ENCODE data around the gene VPS37B.
A peak's percentile ranks its signal among the peaks of the same experiment; 100 is the strongest.
"Not testable (repeated sequence)": the region's sequence is repeated elsewhere in the genome, so short reads cannot be mapped to it uniquely, and the experiment has no call there.

The VPS37B gene, protein sequence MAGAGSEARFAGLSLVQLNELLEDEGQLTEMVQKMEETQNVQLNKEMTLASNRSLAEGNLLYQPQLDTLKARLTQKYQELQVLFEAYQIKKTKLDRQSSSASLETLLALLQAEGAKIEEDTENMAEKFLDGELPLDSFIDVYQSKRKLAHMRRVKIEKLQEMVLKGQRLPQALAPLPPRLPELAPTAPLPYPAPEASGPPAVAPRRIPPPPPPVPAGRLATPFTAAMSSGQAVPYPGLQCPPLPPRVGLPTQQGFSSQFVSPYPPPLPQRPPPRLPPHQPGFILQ

DNA sequence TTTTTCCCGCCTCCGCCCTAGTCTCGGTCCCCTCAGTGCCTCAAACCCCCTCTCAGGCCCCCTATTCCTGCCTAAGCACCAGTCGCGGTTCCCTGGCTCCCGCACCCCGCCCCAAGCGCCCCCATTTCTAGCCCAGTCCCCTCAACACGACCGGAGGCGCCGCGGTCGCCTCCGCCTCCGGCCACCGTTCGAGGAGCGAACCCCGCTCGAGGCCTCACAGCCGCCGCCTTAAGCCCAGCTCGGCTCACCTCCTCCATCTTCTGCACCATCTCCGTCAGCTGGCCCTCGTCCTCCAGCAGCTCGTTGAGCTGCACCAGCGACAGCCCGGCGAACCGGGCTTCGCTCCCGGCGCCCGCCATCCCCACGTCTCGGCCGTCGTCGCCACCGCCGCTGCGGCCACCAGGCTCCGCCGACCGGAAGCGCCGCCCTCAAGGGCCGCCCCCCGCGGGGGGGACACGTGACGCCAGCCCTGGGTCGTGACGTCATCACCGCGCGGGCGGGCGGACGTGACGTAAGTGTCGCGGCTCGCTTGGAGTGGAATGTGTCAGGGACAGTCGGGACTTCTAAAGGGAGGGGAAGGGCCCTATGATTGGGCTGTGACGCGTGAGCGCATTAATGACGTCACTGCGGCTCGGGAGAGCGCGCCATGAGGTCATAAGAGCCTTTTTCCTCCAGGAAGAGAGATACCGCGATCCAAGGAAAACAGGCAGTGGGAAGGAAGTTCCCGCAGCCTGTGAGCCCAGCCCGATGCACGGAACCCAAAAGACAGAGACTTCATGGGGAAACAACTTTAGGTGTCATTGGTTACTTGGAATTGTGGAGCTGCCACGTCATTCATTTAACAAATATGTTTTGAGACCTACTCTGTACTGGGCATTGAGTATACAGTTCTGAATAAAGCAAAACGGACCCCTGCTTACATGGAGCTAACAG, at the start of gene VPS37B:
VPS37B (minus strand) TSS at position 421 of the 933 bp plus-strand sequence; CDS start at position 359, 62 bp downstream.
- DNase-seq (ENCODE audit: low read depth): peak; percentile 72

DNA sequence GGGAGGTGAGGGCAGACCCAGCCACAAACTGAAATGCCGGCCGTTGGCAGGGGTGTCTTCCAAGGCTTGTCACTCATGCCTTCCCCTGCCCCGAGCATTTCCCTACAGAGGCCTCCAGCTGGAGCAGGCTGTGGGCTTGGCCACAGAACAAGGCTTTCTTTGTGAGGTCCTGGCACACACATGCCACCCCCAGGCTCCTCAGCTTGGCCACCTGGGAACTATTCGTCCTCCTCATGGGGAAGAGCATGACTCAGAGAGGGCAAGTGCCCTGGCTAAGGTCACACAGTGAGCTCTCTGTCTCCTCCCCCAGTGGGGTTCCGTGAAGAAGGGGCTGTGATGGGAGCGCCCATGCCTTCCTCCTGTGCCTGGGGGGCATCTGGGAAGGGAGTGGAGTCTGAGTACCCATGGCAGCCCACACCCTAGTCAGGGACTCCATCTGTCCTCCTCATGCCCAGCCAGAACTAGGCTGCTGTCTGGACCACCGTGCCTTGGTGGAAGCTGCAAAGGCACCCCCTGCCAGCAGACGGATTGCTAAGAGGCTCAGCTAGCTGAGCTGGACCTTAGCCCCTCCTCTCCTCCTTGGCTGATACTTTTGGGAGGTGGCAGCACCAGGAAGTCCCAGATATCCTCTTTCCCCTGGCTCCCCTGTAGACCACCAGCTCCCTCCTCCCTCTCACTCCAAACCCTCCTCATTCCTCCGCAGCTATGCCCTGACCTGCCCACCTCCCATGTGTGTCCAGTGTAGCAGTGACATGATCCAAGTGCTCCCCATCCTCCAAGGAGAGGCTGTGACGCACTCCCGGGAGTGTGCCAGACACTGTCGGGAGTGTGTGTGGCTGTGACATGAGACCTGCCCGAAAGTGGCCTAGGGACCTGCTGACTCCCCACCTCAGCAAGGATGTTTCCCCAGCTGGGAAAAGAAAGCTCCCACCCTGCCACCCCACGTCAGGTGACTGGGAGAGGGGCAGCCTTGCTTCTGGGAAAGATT, 49.0 kb upstream of the VPS37B start:
- DNase-seq (ENCODE audit: low read depth): no peak

DNA sequence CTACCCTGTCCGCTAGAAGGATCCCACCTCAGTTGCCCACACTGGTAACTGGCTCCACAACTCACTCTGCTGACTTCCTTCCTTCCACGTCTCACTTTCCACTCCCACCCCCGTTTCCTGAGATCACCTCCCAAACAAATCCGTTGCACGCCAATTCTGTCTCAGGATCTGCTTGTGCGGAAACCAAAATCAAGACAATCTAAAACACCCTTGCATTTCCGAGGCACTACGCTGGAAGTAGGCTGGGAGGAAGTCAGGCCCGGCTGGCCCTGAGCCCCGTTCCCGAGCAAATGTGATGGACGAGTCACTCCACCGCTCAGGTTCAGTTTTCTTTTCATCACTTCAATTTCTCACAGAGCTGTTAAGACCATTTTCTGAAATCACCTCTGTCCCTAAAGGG, 47.3 kb upstream of the VPS37B start:
- no peak for DNase-seq (ENCODE audit: low read depth)

DNA sequence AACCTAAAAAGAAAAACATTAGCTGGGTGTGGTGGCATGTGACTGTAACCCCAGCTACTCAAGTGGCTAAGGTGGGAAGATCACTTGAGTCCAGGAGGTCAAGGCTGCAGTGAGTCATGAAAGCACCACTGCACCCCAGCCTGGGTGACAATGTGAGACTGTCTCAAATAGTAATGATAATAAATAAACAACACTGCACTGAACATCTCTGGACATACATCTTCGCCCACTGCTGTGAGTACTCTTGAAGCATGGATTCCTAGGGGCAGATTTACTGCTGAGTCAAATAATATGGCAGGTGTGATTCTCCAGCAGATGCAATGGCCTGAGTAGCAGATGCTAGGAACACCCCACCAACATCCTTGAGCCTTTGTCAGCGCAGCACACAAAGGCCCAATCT, 46.7 kb upstream of the VPS37B start:
- no peak for DNase-seq (ENCODE audit: low read depth)

DNA sequence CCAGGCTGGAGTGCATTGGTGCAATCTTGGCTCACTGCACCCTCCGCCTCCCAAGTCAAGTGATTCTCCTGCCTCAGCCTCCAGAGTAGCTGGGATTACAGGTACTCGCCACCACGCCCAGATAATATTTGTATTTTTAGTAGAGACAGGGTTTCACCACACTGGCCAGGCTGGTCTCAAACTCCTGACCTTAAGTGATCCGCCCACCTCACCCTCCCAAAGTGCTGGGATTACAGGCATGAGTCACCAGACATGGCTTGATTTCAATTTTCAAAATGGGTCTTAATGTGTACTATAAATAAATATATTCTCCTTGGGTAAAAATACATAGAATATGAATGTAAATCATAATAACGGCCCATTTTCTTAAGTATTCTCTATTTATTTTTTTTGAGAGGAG, 45.4 kb upstream of the VPS37B start:
- DNase-seq (ENCODE audit: low read depth): not testable (repeated sequence)

DNA sequence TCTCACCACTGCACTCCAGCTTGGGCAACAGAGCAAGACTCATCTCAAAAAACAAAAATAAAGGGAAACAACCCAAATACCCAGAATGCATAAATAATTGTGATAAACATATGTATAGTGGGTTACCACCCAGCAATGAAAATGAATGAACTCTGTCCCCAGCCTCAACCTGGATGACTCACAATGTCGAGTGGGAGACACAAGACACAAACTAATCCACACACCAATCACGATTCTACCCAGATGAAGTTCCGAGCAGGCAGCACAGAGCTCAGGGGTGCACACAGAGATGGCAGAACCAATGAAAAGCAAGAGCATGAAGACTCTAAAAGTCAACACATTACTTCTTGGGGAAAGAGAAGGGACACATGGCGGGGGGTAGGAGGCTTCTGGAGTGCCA, 43.2 kb upstream of the VPS37B start:
- no peak for DNase-seq (ENCODE audit: low read depth)

DNA sequence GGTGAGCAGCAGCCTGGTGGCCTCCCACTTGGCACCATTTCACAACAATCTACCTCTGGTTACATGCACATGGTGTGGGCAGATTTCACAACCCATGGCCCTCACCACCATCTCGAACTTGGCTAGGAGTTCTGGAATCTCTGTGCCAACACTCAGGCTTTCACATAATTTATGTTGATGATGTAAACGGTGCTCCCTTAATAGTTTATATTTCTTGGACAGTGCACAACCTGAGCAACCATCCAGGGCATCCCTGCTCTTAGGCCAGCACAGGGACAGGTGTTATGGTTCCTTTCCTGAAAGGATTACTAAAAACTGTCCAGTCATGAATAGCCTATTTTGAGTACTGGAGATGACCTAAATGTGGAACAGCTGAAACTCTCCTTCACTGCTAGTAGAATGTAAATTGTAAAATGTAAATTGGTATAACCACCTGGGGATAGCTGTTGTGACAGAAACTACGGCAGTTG, 41.7 kb upstream of the VPS37B start:
- no peak for DNase-seq (ENCODE audit: low read depth)

DNA sequence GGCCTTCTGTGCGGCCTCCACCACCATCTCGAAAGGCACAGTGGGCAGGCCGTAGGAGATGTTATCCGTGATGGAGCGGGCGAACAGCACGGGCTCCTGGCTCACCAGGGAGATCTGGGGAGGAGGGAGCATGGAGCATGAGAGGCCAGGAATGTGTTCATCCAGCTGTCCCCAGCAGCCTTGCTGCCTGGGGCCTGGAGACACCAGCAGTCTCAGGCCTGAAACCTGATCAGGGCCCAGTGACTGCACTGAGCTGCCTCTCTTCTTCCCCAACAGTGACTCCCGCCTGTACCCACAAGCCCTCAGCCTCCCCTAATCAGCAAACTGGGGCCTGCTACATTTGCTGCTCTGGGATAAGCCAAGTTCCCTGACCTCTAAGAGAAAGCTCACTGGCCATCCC, 39.4 kb upstream of the VPS37B start:
- no peak for DNase-seq (ENCODE audit: low read depth)

DNA sequence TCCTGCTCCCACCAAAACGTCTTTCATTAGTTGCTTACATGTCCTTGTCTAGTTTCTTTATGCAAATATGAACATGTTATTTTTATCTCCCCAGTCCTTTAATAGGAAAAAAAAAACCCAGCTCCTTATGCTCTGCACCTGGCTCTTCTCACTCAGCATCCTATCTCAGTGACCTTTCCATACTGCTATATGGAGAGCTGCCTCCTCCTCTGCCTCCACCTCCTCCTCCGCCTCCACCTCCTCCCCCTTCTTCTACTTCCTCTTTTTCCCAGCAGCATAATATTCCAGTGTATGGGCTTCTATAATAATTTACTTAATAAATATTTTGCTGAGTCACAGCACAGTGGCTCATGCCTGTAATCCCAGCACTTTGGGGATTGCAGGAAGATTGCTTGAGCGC, 38.8 kb upstream of the VPS37B start:
- DNase-seq (ENCODE audit: low read depth): no peak

DNA sequence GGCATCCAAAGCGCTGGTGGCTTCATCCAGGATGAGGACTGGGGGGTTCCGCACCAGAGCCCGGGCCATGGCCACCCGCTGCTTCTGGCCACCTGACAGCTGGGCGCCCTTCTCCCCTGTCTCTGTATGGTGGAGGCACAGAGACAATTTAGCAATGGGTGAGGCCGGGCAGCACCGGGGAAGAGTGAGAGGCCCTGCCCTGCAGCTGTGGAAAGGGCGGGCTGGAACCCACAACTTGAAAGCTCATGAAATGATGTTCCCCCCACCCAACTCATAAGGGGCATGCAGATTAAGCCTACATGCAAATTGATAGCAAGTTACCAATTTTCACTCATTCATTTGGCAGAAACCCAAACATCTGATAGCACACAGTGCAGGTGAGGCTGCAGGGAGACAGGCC, 36.3 kb upstream of the VPS37B start:
- no peak for DNase-seq (ENCODE audit: low read depth)

DNA sequence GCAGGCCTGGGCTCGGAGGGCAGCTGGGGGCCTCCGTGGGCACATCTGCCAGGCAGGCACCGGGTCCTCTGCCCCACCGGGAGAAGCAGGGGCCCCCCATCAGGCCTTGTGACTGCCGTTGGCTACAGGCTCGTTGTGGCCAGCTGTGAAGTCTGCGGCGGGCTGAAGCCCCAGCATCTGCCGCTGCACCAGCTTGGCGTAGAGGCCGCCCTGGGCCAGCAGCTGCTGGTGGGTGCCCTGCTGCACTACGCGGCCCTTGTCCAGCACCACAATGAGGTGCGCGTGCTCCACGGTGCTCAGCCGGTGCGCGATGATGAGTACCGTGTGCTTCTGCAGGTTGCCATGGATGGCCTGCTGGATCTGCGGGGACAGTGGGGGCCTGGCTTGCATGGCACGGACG, 33.9 kb upstream of the VPS37B start:
- no peak for DNase-seq (ENCODE audit: low read depth)

DNA sequence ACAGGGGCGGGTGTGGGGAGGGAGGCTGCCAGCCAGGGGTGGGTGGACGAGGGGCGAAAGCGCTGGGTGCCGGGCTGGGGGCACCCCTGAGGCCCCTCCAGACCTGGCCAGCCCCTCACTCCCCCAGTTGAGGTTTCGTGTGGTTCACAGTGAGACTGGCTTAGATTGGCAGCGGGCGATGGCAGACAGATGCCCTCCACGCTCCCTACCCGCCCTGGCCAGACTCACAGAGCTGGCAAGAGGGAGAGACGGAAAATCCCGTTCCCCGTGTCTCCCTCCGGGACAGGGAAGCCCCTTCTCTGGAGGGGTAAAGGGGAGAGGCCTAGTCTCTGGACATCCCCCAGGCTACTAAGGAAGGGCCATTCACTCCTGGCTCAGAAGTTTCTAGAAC, 33.2 kb upstream of the VPS37B start:
- DNase-seq (ENCODE audit: low read depth): no peak

DNA sequence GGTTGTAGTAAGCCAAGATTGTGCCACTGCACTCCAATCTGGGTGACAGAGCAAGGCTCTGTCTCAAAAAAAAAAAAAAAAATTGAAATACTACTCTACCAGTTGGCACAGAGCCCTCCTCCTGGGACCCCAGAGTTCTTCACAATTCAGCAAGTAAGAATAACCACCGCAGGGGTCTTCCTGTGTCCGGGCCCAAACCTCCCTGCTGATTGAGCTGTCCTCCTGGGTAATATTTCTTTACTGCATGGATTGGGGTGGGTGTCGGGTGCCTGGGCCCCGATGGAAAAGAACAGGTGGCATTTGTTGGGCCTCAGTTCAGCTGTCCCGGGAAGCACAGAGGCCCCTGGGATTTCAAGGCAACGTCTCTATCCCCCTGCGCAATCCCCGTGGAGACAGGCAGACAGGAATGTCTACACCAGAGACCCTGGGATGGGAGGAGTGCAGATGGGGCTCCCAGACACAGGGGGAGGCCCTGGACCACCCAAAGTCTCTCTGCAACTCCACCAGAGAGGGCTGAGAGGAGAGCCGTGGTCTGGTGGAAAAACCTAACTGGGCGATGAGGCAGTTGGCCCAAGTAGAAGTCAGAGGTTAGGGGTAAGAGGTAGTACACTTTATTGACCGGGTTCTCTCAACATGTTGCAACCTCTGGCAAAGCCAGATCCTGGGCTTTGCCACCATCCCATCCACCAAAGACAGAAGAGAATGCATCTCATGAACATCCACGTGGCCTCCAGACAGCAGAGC, 32.7 kb upstream of the VPS37B start:
- DNase-seq (ENCODE audit: low read depth): no peak

DNA sequence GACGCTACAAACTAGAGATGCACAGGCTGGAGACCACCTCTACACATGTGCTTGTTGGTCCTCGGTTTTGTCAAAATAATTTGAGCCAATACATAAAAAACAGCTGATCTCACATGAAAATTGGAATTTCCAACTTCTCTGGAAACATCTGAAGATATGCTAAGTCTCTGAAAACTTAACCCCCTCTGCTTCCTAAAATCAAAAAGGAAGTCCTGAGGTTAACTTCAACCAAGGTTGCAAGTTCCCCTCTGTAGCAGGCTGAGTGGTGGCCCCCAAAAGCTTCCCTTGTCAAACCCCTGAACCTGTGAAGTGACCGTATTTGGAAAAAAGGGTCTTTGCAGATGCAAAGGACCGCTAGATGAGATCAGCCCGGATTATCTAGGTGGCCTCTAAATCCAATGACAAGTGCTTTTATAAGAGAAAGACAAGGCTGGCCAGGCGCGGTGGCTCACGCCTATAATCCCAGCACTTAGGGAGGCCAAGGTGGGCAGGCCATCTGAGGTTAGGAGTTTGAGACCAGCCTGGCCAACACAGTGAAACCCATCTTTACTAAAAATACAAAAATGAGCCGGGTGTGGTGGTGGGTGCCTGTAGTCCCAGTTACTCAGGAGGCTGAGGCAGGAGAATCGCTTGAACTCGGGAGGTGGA, 32.0 kb upstream of the VPS37B start:
- DNase-seq (ENCODE audit: low read depth): no peak

DNA sequence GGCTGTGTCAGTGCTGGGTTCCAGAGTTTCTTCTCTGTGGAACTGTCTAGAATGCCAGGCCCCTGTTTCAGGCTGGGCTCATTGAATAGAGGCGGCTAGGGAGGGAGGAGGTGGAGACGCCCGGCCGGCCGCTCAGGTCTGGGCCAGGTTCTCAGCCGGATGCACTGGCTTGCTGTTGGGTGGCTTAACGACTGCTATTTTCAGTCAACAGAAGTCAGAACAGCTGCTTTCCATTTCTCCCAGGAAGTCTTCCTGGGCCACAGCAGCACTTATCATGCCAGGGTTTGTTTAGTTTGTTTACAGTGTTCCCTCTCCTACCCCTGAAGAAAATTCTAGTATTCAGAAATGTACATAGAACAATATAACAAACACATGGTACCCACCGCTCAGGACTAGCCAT, 26.0 kb upstream of the VPS37B start:
- DNase-seq (ENCODE audit: low read depth): no peak

DNA sequence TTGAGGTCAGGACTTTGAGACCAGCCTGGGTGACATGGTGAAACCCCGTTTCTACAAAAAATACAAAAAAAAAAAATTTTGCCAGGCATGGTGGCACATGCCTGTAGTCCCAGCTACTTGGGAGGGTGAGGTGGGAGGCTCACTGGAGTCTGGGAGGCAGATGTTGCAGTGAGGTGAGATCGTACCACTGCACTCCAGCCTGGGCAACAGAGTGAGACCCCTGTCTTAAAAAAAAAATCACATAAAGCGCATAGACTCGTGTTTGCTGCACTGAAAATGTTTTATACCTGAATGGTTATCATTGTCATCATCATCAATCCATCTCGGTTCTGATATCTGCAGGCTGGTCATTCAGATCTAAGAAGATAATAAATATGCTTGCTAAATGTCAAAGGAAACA, 24.8 kb upstream of the VPS37B start:
- no peak for DNase-seq (ENCODE audit: low read depth)

DNA sequence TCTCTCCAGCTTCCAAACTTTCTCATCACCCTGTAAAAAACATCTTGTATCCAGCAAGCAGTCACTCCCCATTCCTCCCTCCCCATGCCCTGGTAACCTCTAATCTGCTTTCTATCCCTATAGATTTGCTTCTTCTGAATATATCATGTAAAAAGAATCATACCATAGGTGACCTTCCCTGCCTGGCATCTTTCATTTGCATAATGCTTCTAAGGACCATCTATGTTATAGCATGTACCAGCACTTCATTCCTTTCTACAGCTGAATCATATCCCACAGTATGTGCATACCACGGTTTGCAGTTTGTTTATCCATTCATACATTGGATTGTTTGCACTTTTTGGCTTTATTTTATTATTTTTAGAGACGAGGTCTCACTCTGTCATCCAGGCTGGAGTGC, 22.9 kb upstream of the VPS37B start:
- no peak for DNase-seq (ENCODE audit: low read depth)

DNA sequence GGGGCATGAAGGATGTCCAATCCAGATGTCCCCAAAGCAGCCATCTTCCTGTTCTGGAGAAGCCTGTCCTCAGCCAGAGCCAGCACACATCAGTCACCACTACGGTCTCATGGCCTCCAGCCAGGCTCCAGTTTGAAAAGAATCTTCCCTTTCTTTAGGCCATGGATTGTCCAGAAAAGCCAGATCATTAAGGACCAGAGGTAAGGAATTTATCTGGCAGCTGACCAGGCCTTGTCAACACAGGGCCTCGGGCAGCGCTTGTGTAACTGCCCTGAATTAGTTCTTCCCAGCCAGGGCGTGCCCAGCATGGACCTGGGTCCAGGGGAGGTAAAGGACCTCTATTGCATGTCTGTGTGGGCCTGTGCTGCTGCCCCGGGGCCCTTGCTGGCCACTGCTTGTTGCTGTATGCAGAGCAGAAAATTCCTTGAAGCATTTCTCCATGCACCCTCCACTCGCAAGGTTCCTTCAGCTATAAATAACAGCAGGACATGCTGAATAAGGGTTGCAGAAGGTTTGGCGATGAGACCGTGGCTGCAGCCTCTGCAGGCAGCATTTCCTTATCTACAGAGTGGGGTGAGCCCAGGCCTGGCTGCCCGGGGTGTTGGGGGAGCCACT, 21.7 kb upstream of the VPS37B start:
- DNase-seq (ENCODE audit: low read depth): peak; percentile 16

DNA sequence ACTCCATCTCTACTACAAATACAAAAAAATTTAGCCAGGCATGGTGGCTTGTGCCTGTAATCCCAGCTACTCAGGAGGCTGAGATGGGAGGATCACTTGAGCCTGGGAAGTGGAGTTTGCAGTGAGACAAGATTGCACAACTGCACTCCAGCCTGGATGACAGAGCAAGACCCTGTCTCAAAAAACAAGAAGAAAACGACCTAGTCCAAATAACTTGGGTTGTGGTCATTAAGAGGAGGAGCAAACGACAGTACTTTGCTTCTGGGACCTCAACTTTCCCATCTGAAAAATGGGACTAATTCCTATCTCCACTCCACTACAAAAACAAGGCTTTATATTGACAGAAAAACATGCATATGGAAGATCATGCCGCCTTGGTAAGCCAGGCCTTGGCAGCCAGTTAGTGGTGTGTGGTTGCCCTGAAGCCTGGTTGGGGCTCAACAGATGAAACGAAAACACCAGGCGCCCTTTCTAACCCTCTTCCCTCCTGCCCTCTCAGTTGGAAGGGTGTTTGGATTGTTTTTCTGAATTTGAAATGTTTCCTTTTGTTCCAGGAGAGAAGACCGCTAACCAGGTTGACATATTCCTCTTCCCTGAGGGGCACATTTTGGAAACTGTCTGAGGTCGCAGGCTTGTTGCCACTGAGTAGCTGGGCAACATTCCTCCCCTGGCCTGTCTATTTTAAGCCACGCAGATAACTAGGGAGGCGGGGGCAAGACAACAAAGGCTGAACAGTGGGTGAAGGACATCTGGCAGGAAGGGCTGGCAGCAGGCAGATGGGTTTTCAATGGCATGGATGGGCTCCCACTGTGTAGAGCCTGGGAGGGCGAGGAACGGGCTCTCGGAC, 13.7 kb upstream of the VPS37B start:
- DNase-seq (ENCODE audit: low read depth): no peak

All from fibroblast of the conjunctiva (primary cell).